ENCODE measurements around the gene LRPAP1. TPM values are rescaled to one million over a fixed set of nuclear protein-coding genes. Genes with fewer than 3 reads are reported as not detected.

Gene LRPAP1
- total RNA-seq, 4 donors from 2014 or later, result 82.6 to 116 (median 109) TPM

DNA sequence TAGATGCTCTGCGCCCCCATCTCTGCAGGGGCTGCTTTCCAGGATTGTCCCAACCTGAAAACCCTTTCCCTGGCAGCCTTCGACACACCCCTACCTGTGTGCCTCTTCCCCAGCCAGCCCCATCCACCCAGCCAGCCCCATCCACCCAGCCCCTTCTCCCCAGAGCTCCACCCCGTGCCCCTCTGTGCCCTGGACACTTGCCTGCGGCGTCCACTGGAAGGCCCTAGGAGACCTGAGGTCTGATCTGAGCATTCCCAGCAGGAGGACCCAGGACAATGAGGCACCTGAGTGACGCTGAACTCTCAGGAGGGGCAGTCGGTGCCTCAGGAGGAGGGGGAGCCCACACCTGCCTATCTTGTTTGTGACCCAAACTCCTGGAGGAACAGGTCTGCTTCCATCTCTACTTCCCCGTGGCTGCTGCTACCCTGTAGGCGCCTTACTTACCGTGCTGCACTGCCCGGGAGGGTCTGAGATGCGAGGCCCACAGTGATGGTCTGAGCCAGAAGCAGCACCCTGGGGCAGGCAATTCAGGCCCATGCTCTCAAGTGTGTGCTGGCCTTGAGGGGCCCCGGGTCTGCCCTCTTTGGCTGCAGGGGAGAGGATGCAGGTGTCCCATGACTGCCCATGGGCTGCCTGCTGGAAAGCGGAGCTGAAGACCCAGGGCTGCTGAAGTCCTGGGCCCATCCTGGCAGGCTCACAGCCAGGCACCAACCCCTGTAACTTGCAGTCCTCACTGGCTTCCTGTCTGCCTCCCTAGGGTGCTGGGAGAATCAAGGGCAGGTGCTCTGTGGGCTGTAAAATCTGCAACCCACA lies 4.9 kb downstream of the LRPAP1 start:
- no peak overlapping the region for H3K4me3 ChIP-seq
- H3K27ac ChIP-seq, result no peak overlapping the region
- no peaks in the 10 kb centered on the region for H3K9me3 ChIP-seq
- no peak for DNase-seq
- no peaks in the 10 kb centered on the region for H3K27me3 ChIP-seq
- TF ChIP-seq, protein P1, sequence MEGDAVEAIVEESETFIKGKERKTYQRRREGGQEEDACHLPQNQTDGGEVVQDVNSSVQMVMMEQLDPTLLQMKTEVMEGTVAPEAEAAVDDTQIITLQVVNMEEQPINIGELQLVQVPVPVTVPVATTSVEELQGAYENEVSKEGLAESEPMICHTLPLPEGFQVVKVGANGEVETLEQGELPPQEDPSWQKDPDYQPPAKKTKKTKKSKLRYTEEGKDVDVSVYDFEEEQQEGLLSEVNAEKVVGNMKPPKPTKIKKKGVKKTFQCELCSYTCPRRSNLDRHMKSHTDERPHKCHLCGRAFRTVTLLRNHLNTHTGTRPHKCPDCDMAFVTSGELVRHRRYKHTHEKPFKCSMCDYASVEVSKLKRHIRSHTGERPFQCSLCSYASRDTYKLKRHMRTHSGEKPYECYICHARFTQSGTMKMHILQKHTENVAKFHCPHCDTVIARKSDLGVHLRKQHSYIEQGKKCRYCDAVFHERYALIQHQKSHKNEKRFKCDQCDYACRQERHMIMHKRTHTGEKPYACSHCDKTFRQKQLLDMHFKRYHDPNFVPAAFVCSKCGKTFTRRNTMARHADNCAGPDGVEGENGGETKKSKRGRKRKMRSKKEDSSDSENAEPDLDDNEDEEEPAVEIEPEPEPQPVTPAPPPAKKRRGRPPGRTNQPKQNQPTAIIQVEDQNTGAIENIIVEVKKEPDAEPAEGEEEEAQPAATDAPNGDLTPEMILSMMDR (IDR thresholded peaks at IDR 0.05), result no peak
- TF ChIP-seq POLR2A (IDR thresholded peaks at IDR 0.05), result no peak
- H3K36me3 ChIP-seq, result peaks cover 0 to 60% (median 0%) of the 10 kb centered on the region in 3 donors
- peaks cover 4 to 25% (median 14%) of the 10 kb centered on the region in 4 donors for H3K4me1 ChIP-seq

DNA sequence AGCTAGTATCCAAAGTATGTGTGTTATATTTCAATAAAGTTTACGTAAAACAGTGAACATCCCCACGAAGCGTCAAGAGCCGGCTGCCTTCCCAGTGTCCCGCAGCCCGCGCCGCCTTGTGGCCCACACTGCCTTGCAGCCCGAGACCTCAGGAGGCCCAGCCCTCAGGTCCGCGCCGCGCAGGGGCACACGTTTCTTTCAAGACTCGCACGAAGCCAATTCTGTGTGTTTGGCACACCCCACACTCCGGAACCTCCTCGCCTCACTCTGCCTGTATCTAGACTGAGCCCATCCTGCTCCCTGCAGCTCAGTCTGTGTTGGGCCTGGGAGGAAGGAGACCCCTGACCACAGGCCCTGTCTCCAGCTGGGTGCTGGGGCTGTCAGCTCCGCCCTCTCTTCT lies 5.8 kb downstream of the LRPAP1 start:
- Histone ChIP-seq H3K9me3 (no peaks in the 10 kb centered on the region), H3K27ac (no peak overlapping the region), H3K4me1 (peaks cover 4 to 20% (median 14%) of the 10 kb centered on the region in 4 donors), H3K27me3 (no peaks in the 10 kb centered on the region), H3K4me3 (no peak overlapping the region), H3K36me3 (peaks cover 0 to 69% (median 0%) of the 10 kb centered on the region in 3 donors)
- TF ChIP-seq, protein P1 (IDR thresholded peaks at IDR 0.05), result no peak
- DNase-seq, result no peak

GRCh38 chr4:3525532-3526430 lies 6.4 kb downstream of the LRPAP1 start:
- peaks cover 0 to 14% (median 9%) of the 10 kb centered on the region in 4 donors for H3K4me1 ChIP-seq
- H3K27ac ChIP-seq, result no peak overlapping the region
- no peaks in the 10 kb centered on the region for H3K27me3 ChIP-seq
- H3K9me3 ChIP-seq, result no peaks in the 10 kb centered on the region
- DNase-seq, result no peak
- peaks cover 0 to 75% (median 0%) of the 10 kb centered on the region in 3 donors for H3K36me3 ChIP-seq
- no peak overlapping the region for H3K4me3 ChIP-seq
- TF ChIP-seq, protein P1 (IDR thresholded peaks at IDR 0.05), result no peak
- TF ChIP-seq POLR2A (IDR thresholded peaks at IDR 0.05), result no peak

- no peak for DNase-seq
- no peaks in the 10 kb centered on the region for H3K9me3 ChIP-seq
- H3K27ac ChIP-seq, result no peak overlapping the region
- peaks cover 0 to 6% (median 2%) of the 10 kb centered on the region in 4 donors for H3K4me1 ChIP-seq
- TF ChIP-seq, protein P1 (IDR thresholded peaks at IDR 0.05), result no peak
- TF ChIP-seq POLR2A (IDR thresholded peaks at IDR 0.05), result no peak
- peaks cover 0 to 84% (median 0%) of the 10 kb centered on the region in 3 donors for H3K36me3 ChIP-seq
- H3K27me3 ChIP-seq, result no peaks in the 10 kb centered on the region
- H3K4me3 ChIP-seq, result no peak overlapping the region
Measured at GRCh38 chr4:3524920-3525319, 7.3 kb downstream of the LRPAP1 start.

- no peak for DNase-seq
- Histone ChIP-seq H3K27me3 (no peaks in the 10 kb centered on the region), H3K9me3 (no peaks in the 10 kb centered on the region), H3K4me1 (no peaks in the 10 kb centered on the region), H3K36me3 (peaks cover 0 to 85% (median 0%) of the 10 kb centered on the region in 3 donors), H3K27ac (no peak overlapping the region), H3K4me3 (no peak overlapping the region)
- no peak for TF ChIP-seq POLR2A (IDR thresholded peaks at IDR 0.05)
- TF ChIP-seq, protein P1 (IDR thresholded peaks at IDR 0.05), result no peak
Measured at GRCh38 chr4:3524349-3524748, 7.9 kb downstream of the LRPAP1 start.
